Effector CD8-positive, alpha-beta T cell (primary cell): ENCODE results near the gene ZNF384.
A peak's percentile ranks its signal among the peaks of the same experiment; 100 is the strongest.

Source experiments
- DNase-seq: peaks from one replicate; lab custom pipeline; 2025; lab: John Stamatoyannopoulos, UW

The ZNF384 gene

DNA sequence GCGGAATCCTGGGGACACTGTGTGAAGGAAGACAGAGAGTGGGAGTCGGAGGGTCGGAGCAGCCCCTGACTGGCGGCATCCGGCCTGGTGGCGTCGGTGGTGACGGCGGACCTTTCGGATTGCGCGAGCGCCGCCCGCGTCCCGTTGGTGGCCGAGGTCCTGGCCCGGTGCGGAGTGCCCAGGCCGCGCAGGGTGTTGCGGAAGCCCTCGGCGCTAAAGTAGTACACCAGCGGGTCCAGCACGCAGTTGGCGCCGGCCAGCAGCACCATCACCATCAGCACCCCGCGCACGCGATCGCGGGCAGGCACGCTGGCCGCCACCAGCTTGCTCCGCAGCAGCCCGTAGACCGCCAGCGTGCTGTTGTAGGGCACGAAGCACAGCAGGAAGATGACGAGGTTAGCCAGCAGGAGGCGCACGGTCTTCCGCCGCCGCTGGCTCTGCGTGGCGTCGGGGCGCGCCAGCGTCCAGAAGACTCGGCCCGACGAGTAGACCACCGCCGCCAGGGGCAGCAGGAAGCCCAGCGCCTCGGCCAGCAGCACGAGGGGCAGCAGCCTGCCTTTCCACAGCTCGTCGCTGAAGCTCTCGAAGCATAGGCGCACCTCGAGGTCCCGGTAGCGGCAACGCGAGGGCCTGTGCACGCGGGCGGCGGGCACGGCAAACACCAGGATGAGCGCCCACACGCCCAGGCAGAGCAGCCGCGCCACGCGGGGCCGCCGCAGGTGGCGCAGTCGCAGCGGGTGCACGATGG lies 68.9 kb downstream of the ZNF384 start:
- DNase-seq = peak; percentile 30

DNA sequence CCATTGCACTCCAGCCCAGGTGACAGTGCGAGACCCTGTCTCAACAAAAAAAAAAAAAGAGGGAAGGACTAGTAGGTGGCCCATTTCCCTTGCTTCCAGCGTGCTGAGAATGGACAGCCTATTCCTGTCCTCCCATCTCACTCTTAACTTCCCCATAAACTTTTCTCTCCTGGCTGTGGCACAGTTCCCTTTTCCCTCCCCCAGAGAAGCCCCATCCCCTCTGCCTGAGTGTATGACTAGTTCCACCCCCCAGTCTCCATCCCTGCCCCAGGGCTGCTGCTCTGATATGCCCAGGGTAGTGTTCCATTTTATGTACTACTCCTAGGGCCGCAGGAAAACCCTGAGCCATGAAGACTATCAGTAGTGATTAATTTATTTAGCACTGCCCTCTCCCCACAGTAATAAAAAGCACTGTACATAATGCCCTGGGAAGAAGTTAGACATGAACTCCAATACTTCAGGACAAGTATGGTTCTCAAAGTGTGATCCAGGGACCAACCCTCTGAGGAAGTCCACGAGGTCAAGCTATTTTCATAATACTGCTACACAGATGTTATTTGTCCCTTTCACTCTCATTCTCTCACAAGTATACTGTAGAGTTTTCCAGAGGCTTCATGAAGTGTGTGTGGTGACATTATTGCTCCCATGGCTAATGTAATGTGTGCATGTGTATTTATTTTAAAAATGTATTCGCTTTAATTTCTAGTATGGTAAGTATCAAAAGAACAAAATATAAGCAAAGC lies 70.5 kb downstream of the ZNF384 start:
- DNase-seq = no peak
